DMS153 treated with DMSO at 0.1 percent for 48 hours (cell line): ENCODE data around the gene RUFY1.
"Not testable (repeated sequence)": the region's sequence is repeated elsewhere in the genome, so short reads cannot be mapped to it uniquely, and the experiment has no call there.

Source experiments
- DNase-seq: peaks from one replicate; lab custom pipeline; 2025; ENCODE audit not compliant: unreplicated experiment; lab: John Stamatoyannopoulos, UW

The RUFY1 gene

GRCh38 chr5:179620293-179620692, 69.9 kb downstream of the RUFY1 start:
- DNase-seq: no peak

- DNase-seq: no peak
These were observed 70.5 kb downstream of the RUFY1 start for GRCh38 chr5:179620703-179621350.

GRCh38 chr5:179621551-179622214, 71.3 kb downstream of the RUFY1 start:
- no peak for DNase-seq

DNA sequence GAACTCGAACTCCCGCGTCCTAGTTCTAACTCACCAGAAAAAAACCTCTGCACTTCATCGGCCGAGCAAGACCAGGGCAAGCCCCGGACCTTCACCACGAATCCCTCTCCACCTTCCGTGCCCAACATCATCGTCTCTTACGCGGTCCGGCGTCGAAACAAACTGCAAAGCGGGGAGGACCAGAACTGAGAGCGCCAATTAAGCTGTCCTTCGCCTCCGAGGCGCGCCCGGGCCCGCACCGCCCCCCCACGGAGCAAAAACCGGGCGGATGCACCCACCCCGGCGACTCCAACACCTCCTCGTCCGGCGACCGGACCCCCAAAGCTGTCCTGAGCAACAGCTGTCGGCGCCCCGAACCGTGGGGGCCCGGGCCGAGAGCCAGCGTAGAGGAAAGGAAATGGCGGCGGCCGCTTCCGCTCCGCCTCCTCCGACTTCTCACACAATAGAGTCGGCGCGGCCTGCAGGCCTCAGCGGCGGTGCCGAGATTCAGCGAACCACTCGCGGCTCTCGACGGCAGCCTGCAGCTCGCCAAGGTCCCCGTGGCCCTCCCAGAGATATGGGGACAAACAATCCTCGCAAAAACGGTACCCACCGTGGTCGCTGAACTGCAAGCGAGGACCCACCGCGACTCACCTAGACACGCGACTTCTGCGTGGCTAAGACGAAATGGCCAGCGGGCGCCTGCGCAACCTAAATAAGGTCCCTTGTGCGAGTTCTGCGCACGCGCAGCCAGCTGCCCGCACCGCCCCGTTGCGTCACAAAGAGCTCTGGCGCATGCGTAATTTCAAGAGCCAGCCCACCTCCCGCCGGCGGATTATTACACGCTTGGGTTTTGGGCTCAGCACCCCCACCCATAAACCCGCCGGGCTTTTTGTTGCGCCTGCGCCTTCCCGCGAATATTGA, 72.9 kb downstream of the RUFY1 start, which contains the start of gene HNRNPH1:
TSS of gene HNRNPH1 (minus strand) at position 669 of the 903 bp plus-strand sequence. CDS start at position 131, 538 bp downstream.
- peak; percentile 99 for DNase-seq

GRCh38 chr5:179623906-179624741, 73.8 kb downstream of the RUFY1 start:
- no peak for DNase-seq

DNA sequence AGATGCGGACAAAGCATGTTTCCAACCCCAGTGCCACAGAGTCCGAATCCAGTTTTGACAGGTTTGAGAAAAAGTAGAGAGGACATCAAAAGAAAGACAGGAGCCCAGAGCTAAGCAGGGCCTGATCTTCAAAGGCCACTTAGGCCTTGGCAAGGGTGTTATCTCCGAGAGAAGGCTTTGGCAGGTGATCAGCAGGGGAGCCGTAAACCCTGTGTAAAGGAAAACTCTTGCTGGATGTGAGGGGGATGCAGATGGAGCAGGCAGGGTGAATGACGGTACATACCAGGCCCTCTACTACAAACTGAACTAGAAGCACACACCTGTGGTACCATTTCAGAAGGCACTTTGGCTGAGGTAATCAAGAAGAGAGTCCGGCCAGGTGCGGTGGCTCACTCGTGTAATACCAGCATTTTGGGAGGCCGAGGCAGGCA, 74.5 kb downstream of the RUFY1 start:
- no peak for DNase-seq

GRCh38 chr5:179633501-179634369, 83.4 kb downstream of the RUFY1 start:
- not testable (repeated sequence) for DNase-seq

DNA sequence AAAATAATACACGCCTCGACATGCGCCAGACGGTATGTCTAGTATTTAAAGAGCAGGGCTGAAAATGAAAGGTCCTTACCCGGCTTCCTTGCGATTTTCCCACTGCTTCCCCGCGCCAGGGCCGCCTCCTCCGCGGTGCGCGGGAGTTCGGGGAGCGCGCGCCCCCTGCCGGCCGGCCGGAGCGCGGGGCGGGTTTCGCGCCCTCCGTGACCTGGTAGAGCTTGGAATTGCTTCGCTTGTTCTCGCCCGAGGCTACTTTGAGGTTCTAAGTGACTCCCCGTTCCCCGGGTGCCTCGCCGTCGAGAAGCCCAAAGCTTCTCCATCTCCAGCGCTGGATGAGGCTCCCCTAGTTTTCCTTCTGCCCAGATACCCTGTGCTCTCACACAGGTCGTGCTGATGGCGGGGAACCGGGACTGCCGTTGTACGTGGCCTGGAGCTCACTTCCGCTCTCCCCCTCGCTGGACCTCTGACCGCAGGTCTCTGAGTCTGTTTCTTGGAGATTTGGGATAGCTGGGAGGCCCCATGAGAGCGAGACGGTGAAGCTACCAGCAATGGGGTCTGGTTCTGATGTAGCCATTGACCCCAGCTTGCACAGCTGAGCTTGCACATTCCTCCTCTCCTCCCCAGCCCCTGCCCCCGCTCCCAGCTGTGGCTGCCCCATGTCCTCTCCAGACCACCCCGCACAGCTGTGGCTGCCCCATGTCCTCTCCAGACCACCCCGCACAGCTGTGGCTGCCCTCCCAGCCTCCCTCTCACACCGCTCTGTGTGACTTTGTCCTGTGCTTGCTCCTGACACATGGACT, 84.2 kb downstream of the RUFY1 start:
- DNase-seq: not testable (repeated sequence)

DNA sequence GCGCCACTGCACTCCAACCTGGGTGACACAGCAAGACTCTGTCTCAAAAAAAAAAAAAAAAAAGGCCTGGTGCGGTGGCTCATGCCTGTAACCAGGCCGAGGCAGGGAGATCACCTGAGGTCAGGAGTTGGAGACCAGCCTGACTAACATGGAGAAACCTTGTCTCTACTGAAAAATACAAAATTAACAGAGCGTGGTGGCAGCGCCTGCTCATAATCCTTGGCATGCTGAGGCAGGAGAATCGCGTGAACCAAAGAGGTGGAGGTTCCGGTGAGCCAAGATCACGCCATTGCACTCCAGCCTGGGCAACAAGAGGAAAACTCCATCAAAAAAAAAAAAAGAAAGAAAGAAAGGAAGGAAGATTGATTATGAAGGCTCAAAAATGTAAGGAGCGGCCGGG, 88.9 kb downstream of the RUFY1 start:
- not testable (repeated sequence) for DNase-seq

DNA sequence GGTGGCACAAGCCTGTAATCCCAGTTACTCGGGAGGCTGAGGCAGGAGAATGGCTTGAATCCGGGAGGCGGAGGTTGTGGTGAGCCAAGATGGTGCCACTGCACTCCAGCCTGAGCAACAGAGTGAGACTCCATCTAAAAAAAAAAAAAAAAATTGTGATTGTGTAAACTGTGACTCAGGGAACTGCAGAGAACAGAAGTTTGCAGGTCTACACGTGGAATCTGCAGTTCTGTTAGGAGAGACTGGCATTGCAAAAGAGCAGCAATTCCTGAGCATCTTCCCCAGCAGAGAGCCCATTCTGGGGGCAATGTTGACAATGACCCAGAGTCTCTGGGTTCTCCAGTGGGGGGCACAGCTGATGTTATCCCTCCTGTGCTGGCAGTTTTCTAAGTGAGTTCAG, 91.4 kb downstream of the RUFY1 start:
- not testable (repeated sequence) for DNase-seq

- DNase-seq: not testable (repeated sequence)
These were observed 92.3 kb downstream of the RUFY1 start for GRCh38 chr5:179642626-179643025.

- DNase-seq: not testable (repeated sequence)
These were observed 93.0 kb downstream of the RUFY1 start for GRCh38 chr5:179643141-179643920.

- DNase-seq: not testable (repeated sequence)
These were observed 94.4 kb downstream of the RUFY1 start for GRCh38 chr5:179644766-179645165.

GRCh38 chr5:179648410-179648809, 98.1 kb downstream of the RUFY1 start:
- no peak for DNase-seq

GRCh38 chr5:179649166-179649703, 98.9 kb downstream of the RUFY1 start:
- not testable (repeated sequence) for DNase-seq

DNA sequence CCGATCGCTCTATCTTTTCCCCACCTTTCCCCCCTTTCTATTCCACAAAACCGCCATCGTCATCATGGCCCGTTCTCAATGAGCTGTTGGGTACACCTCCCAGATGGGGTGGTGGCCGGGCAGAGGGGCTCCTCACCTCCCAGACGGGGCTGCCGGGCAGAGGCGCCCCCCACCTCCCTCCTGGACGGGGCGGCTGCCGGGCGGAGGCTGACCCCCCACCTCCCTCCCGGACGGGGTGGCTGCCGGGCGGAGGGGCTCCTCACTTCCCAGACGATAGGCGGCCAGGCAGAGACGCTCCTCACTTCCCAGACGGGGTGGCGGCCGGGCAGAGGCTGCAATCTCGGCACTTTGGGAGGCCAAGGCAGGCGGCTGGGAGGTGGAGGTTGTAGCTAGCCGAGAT, 99.9 kb downstream of the RUFY1 start:
- not testable (repeated sequence) for DNase-seq

DNA sequence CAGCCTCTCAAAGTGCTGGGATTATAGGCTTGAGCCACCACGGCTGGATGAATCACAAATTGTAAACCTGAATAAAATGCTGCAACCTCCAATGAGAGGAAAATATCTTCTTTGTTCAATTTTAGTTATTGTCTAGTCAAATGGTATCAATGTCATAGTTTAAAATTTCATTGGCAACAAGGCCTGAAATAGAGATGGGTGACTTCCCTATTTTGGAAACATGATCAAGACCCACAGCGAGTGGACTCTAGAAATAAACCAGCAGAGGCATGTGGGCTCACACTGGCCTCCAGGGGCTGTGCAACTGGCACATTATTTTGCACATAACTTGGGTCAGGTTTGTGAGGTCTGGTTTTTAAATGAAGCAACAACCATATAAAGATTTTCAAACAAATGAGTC, 102.8 kb downstream of the RUFY1 start:
- DNase-seq: not testable (repeated sequence)
